ENCODE data around the gene ZSWIM1.

ZSWIM1 gene

DNA sequence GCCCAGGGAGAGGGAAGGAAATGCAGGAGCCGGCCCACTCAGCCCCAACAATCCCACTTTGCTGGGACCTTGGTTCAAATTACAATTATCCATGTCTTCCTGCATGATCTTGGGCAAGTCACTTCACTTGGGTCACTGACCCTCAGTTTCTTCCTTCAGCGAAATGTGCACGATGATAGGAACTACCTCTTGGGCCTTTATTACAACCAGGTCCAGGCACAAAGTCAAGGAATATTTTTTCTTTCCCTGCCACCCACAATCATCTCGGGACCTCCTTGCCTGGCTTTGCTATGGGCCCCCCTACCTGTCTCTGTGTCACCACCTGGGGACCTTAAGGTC lies 31.3 kb downstream of the ZSWIM1 start:
- Histone ChIP-seq H3K27me3 (ENCODE audit: insufficient read depth, poor library complexity, severe bottlenecking) (no peaks in the 10 kb centered on the region), H3K27ac (replicated peaks) (no peak overlapping the region), H3K4me3 (replicated peaks; ENCODE audit: insufficient read depth, low read length) (no peak overlapping the region)
- no peak for DNase-seq (ENCODE audit: low read depth in 1 of 2, low spot score in 1 of 2)
- TF ChIP-seq GABPA (IDR thresholded peaks at IDR 0.05; ENCODE audit: low read depth) = no peak
- no peak for TF ChIP-seq SPI1 (IDR thresholded peaks at IDR 0.05; ENCODE audit: borderline replicate concordance, low read depth)
- TF ChIP-seq, protein P1, sequence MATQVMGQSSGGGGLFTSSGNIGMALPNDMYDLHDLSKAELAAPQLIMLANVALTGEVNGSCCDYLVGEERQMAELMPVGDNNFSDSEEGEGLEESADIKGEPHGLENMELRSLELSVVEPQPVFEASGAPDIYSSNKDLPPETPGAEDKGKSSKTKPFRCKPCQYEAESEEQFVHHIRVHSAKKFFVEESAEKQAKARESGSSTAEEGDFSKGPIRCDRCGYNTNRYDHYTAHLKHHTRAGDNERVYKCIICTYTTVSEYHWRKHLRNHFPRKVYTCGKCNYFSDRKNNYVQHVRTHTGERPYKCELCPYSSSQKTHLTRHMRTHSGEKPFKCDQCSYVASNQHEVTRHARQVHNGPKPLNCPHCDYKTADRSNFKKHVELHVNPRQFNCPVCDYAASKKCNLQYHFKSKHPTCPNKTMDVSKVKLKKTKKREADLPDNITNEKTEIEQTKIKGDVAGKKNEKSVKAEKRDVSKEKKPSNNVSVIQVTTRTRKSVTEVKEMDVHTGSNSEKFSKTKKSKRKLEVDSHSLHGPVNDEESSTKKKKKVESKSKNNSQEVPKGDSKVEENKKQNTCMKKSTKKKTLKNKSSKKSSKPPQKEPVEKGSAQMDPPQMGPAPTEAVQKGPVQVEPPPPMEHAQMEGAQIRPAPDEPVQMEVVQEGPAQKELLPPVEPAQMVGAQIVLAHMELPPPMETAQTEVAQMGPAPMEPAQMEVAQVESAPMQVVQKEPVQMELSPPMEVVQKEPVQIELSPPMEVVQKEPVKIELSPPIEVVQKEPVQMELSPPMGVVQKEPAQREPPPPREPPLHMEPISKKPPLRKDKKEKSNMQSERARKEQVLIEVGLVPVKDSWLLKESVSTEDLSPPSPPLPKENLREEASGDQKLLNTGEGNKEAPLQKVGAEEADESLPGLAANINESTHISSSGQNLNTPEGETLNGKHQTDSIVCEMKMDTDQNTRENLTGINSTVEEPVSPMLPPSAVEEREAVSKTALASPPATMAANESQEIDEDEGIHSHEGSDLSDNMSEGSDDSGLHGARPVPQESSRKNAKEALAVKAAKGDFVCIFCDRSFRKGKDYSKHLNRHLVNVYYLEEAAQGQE (IDR thresholded peaks at IDR 0.05; ENCODE audit: insufficient replicate concordance, low read depth) = no peak
- TF ChIP-seq, protein P2, sequence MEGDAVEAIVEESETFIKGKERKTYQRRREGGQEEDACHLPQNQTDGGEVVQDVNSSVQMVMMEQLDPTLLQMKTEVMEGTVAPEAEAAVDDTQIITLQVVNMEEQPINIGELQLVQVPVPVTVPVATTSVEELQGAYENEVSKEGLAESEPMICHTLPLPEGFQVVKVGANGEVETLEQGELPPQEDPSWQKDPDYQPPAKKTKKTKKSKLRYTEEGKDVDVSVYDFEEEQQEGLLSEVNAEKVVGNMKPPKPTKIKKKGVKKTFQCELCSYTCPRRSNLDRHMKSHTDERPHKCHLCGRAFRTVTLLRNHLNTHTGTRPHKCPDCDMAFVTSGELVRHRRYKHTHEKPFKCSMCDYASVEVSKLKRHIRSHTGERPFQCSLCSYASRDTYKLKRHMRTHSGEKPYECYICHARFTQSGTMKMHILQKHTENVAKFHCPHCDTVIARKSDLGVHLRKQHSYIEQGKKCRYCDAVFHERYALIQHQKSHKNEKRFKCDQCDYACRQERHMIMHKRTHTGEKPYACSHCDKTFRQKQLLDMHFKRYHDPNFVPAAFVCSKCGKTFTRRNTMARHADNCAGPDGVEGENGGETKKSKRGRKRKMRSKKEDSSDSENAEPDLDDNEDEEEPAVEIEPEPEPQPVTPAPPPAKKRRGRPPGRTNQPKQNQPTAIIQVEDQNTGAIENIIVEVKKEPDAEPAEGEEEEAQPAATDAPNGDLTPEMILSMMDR (IDR thresholded peaks at IDR 0.05; ENCODE audit: insufficient read depth, low read length) = no peak
- TF ChIP-seq POLR2AphosphoS5 (IDR thresholded peaks at IDR 0.05; ENCODE audit: low read depth) = no peak

DNA sequence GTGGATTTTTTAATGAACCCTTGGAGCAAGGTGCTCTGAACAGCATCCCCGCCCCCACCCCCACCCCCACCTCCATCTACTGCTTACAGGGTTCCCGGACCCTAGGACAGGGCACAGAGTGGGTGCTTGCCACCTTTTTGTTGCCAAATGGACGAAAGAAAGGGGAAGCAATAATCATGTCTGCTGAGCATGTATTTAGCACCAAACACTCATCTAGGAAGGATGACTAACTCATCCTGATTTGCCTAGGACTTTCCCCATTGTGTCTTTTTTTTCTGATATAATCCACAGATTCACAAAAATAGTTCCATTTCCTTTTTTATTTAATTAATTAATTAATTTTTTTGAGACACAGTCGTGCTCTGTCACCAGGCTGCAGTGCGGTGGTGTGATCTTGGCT lies 32.1 kb downstream of the ZSWIM1 start:
- TF ChIP-seq, protein P2 (IDR thresholded peaks at IDR 0.05; ENCODE audit: insufficient read depth, low read length) = no peak
- TF ChIP-seq, protein P1 (IDR thresholded peaks at IDR 0.05; ENCODE audit: insufficient replicate concordance, low read depth) = no peak
- Histone ChIP-seq H3K27ac (replicated peaks) (no peak overlapping the region), H3K27me3 (ENCODE audit: insufficient read depth, poor library complexity, severe bottlenecking) (no peaks in the 10 kb centered on the region), H3K4me3 (replicated peaks; ENCODE audit: insufficient read depth, low read length) (no peak overlapping the region)
- DNase-seq (ENCODE audit: low read depth in 1 of 2, low spot score in 1 of 2) = no peak

DNA sequence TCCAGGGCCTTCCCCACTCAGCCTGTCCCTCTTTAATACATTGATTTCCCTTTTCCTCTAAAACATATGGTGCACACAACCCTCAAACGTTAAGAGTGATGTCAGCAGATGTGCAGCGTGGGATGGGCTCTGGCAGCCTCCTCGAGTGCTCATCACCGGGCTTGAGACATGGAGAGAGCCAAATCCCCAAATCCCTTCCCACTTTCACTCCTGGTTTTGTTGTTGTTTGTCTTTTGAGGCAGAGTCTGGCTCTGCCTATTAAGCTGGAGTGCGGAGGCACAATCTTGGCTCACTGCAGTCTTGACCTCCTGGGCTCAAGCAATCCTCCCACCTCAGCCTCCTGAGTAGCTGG lies 36.7 kb downstream of the ZSWIM1 start:
- no peak overlapping the region for H3K27ac ChIP-seq (replicated peaks)
- TF ChIP-seq POLR2AphosphoS5 (IDR thresholded peaks at IDR 0.05; ENCODE audit: low read depth) (no peak), SPI1 (IDR thresholded peaks at IDR 0.05; ENCODE audit: borderline replicate concordance, low read depth) (no peak), GABPA (IDR thresholded peaks at IDR 0.05; ENCODE audit: low read depth) (no peak)
- TF ChIP-seq, protein P1 (IDR thresholded peaks at IDR 0.05; ENCODE audit: insufficient replicate concordance, low read depth) = no peak
- TF ChIP-seq, protein P2 (IDR thresholded peaks at IDR 0.05; ENCODE audit: insufficient read depth, low read length) = no peak
- no peak for DNase-seq (ENCODE audit: low read depth in 1 of 2, low spot score in 1 of 2)
- no peak overlapping the region for H3K4me3 ChIP-seq (replicated peaks; ENCODE audit: insufficient read depth, low read length)
- H3K27me3 ChIP-seq (ENCODE audit: insufficient read depth, poor library complexity, severe bottlenecking) = no peaks in the 10 kb centered on the region

All from HL-60 (cell line).